ENCODE results near the gene TDG.
A peak's percentile ranks its signal among the peaks of the same experiment; 100 is the strongest.

Gene TDG

GRCh38 chr12:103965590-103966504 is at the start of gene TDG:
TDG (plus strand) TSS chr12:103965872; CDS start chr12:103966038, 166 bp downstream.
- TF ChIP-seq CTCF (IDR thresholded peaks at IDR 0.05; ENCODE audit: low read depth, low read length, missing control alignments) = peak; percentile 5
- DNase-seq (ENCODE audit: low read depth) = peak; percentile 98
- H3K4me3 ChIP-seq (ENCODE audit: low read depth, low read length) = peak within 1 kb of the TSS; percentile 92

- DNase-seq (ENCODE audit: low read depth) = no peak
- TF ChIP-seq CTCF (IDR thresholded peaks at IDR 0.05; ENCODE audit: low read depth, low read length, missing control alignments) = no peak
Measured at GRCh38 chr12:103917873-103918272, 47.8 kb upstream of the TDG start.

GRCh38 chr12:103924761-103925641 is 40.7 kb upstream of the TDG start:
- no peak for TF ChIP-seq CTCF (IDR thresholded peaks at IDR 0.05; ENCODE audit: low read depth, low read length, missing control alignments)
- peak overlapping the region; percentile 51 for H3K4me3 ChIP-seq (ENCODE audit: low read depth, low read length)
- DNase-seq (ENCODE audit: low read depth) = peak; percentile 93

More at GRCh38 chr12:103917873-103918272, 47.8 kb upstream of the TDG start:
- no peak overlapping the region for H3K4me3 ChIP-seq (ENCODE audit: low read depth, low read length)

- no peak for TF ChIP-seq CTCF (IDR thresholded peaks at IDR 0.05; ENCODE audit: low read depth, low read length, missing control alignments)
- peak overlapping the region; percentile 63 for H3K4me3 ChIP-seq (ENCODE audit: low read depth, low read length)
- DNase-seq (ENCODE audit: low read depth) = peak; percentile 79
Measured at GRCh38 chr12:103928682-103929045, 37.0 kb upstream of the TDG start.

GRCh38 chr12:103929046-103929783 is 36.5 kb upstream of the TDG start:
- DNase-seq (ENCODE audit: low read depth) = peak; percentile 87
- peak overlapping the region; percentile 63 for H3K4me3 ChIP-seq (ENCODE audit: low read depth, low read length)
- TF ChIP-seq CTCF (IDR thresholded peaks at IDR 0.05; ENCODE audit: low read depth, low read length, missing control alignments) = no peak

- H3K4me3 ChIP-seq (ENCODE audit: low read depth, low read length) = peak overlapping the region; percentile 63
- DNase-seq (ENCODE audit: low read depth) = no peak
- no peak for TF ChIP-seq CTCF (IDR thresholded peaks at IDR 0.05; ENCODE audit: low read depth, low read length, missing control alignments)
Measured at GRCh38 chr12:103929784-103930033, 36.0 kb upstream of the TDG start.
